ENCODE results near the gene EMC1. TPM values are rescaled to one million over a fixed set of nuclear protein-coding genes. Genes with fewer than 3 reads are reported as not detected.

Gene EMC1
- total and polyA plus RNA-seq, 2 donors (not counting 3 experiments of a cell fraction or from before 2014, with no cell fraction given) = 77.5 to 164 TPM

DNA sequence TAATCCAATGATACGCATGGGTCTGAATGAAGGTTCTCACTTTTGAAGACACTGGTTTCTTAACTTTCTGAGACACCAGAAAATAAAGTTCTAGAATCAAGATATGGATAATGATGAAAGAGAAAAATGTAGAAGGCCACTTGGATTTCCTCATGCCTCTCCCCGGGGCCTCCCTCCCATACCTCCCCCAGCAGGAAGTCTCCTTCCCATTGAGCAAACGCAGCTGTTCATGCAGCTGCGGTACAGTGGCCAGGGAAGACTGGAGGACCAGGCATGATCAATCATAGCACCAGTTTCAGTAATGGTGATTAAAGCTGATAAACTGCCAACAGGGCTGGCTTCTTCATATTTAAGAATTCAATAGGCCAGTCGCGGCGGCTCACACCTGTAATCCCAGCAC is 30.3 kb downstream of the EMC1 start:
- H4K20me1 ChIP-seq (replicated peaks; ENCODE audit: control insufficient read depth, extremely low read depth, insufficient read depth, low read length) = no peaks in the 10 kb centered on the region

More for the DNA sequence above, 30.3 kb downstream of the EMC1 start:
- Histone ChIP-seq H2AFZ (ENCODE audit: low read depth, low read length) (no peak overlapping the region), H3K4me3 (replicated peaks in 1 of 3; ENCODE audit: insufficient read depth in 1 of 3, low read depth in 1 of 3, low read length in 3 of 3) (no peak overlapping the region), H3K4me1 (ENCODE audit: control insufficient read depth, extremely low read depth, insufficient read depth, low read length) (no peaks in the 10 kb centered on the region), H3K9me1 (replicated peaks; ENCODE audit: control insufficient read depth, extremely low read depth, insufficient read depth, low read length) (no peaks in the 10 kb centered on the region), H3K36me3 (ENCODE audit: control insufficient read depth in 2 of 2, extremely low read depth in 1 of 2, insufficient read depth in 2 of 2, low read length in 2 of 2) (peaks cover 26 to 43% of the 10 kb centered on the region in 2 experiments), H3K79me2 (ENCODE audit: control insufficient read depth, insufficient read depth, low read length) (no peaks in the 10 kb centered on the region), H3K9me3 (replicated peaks; ENCODE audit: control insufficient read depth, insufficient read depth, low read length) (no peaks in the 10 kb centered on the region), H3K4me2 (ENCODE audit: insufficient read depth, low read length) (no peak overlapping the region), H3K27me3 (ENCODE audit: control insufficient read depth in 2 of 2, insufficient read depth in 2 of 2, low read length in 2 of 2) (no peaks in the 10 kb centered on the region), H3K9ac (replicated peaks; ENCODE audit: extremely low read depth, insufficient read depth, low read length) (no peak overlapping the region), H3K27ac (ENCODE audit: insufficient read depth, low read depth, low read length) (no peak overlapping the region)
- FAIRE-seq (no peak), DNase-seq (ENCODE audit: low read depth, low spot score) (no peak)
- TF ChIP-seq JUN (IDR thresholded peaks at IDR 0.05; ENCODE audit: borderline replicate concordance, insufficient read depth, insufficient read length, low read depth) = no peak
- no peak for TF ChIP-seq POLR2A (IDR thresholded peaks at IDR 0.05; ENCODE audit: low read depth, low read length)
- no peak for TF ChIP-seq GATA2 (IDR thresholded peaks at IDR 0.05; ENCODE audit: insufficient read depth, insufficient read length, low read depth, low read length)
- no peak for TF ChIP-seq EZH2 (IDR thresholded peaks at IDR 0.05; ENCODE audit: borderline replicate concordance, low read depth, low read length, severe bottlenecking)
- TF ChIP-seq, protein P1, sequence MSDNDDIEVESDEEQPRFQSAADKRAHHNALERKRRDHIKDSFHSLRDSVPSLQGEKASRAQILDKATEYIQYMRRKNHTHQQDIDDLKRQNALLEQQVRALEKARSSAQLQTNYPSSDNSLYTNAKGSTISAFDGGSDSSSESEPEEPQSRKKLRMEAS (IDR thresholded peaks at IDR 0.05; ENCODE audit: insufficient read depth, insufficient read length) = no peak
- TF ChIP-seq, protein P2, sequence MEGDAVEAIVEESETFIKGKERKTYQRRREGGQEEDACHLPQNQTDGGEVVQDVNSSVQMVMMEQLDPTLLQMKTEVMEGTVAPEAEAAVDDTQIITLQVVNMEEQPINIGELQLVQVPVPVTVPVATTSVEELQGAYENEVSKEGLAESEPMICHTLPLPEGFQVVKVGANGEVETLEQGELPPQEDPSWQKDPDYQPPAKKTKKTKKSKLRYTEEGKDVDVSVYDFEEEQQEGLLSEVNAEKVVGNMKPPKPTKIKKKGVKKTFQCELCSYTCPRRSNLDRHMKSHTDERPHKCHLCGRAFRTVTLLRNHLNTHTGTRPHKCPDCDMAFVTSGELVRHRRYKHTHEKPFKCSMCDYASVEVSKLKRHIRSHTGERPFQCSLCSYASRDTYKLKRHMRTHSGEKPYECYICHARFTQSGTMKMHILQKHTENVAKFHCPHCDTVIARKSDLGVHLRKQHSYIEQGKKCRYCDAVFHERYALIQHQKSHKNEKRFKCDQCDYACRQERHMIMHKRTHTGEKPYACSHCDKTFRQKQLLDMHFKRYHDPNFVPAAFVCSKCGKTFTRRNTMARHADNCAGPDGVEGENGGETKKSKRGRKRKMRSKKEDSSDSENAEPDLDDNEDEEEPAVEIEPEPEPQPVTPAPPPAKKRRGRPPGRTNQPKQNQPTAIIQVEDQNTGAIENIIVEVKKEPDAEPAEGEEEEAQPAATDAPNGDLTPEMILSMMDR (IDR thresholded peaks at IDR 0.05; ENCODE audit: extremely low read depth in 1 of 2, insufficient read depth in 1 of 2, low read depth in 1 of 2, low read length in 2 of 2) = no peak
- TF ChIP-seq FOS (IDR thresholded peaks at IDR 0.05; ENCODE audit: borderline replicate concordance, insufficient read depth, low read length) = no peak
- TF ChIP-seq MYC (IDR thresholded peaks at IDR 0.05; ENCODE audit: low read depth, low read length) = no peak
- no peak for TF ChIP-seq POLR2AphosphoS5 (IDR thresholded peaks at IDR 0.05; ENCODE audit: insufficient read depth, low read depth, low read length)
- intact Hi-C loops (cut with micrococcal nuclease) = no loop called here
- BruUV-seq (replicated peaks) = no TSS peak
- POLR2A ChIA-PET = no interaction called here
- CTCF ChIA-PET = no interaction called here
- dilution Hi-C loops (cut with MboI; ENCODE audit: extremely low pct_ligation_motif_present, low sequenced_read_pairs) = no loop called here

Data from endothelial cell of umbilical vein (primary cell).